Tibial nerve (tissue), 4 donors: Measurements from ENCODE around the gene RAB11B. TPM values are rescaled to one million over a fixed set of nuclear protein-coding genes. Genes with fewer than 3 reads are reported as not detected.

ENCODE experiments used
- small RNA-seq: library from RNA; depleted of rRNA; stranded (forward); fragments of <200 nt; gene quantifications from one replicate; pipeline ENCODE3, GENCODE V24; 2016
- total RNA-seq, 4 donors: library from RNA; depleted of rRNA; stranded (reverse); fragments of >200 nt; gene quantifications; one replicate each; pipeline ENCODE4 v1.1.0, GENCODE V29; 2016

RAB11B gene
- total RNA-seq, 4 donors from 2014 or later, result 35.6 to 147 (median 68.9) TPM

Small RNA genes lying within 50 kb of the gene (small RNA-seq; reads per million reads assigned to genes)
- not detected for gene MIR4999

Other genes with a start within 250 kb of the RAB11B start
- gene FBN3, start 240.8 kb upstream of the RAB11B start, total RNA-seq, result 1 to 10 TPM in 1 of 4 donors, under 1 TPM in 1, not detected in 2; 0.20 to 2.5 TPM
- gene CERS4, start 181.0 kb upstream of the RAB11B start, total RNA-seq, result 10 to 100 TPM; 56.9 to 73.5 (median 67.1) TPM
- gene CD320, start 82.0 kb upstream of the RAB11B start, total RNA-seq, result 100 to 1,000 TPM in 1 of 4 donors, 10 to 100 TPM in 3; 64.7 to 109 (median 83.9) TPM
- 10 to 100 TPM in 3 of 4 donors, 1 to 10 TPM in 1; 4.5 to 22.1 (median 16.0) TPM for gene NDUFA7, start 69.0 kb upstream of the RAB11B start, total RNA-seq
- 100 to 1,000 TPM; 398 to 559 (median 412) TPM for gene RPS28, start 68.9 kb upstream of the RAB11B start, total RNA-seq
- gene KANK3, start 47.1 kb upstream of the RAB11B start, total RNA-seq, result 10 to 100 TPM; 13.8 to 34.8 (median 20.1) TPM
- 100 to 1,000 TPM in 1 of 4 donors, 10 to 100 TPM in 3; 52.2 to 256 (median 75.6) TPM for gene ANGPTL4, start 26.2 kb upstream of the RAB11B start, total RNA-seq
- 100 to 1,000 TPM; 149 to 242 (median 184) TPM for gene MARCHF2, start 22.9 kb downstream of the RAB11B start, total RNA-seq
- 100 to 1,000 TPM; 139 to 251 (median 164) TPM for gene HNRNPM, start 54.6 kb downstream of the RAB11B start, total RNA-seq
- gene PRAM1, start 112.3 kb downstream of the RAB11B start, total RNA-seq, result 1 to 10 TPM; 1.3 to 3.6 (median 1.6) TPM
- gene ZNF414, start 123.8 kb downstream of the RAB11B start, total RNA-seq, result 10 to 100 TPM; 10.3 to 62.4 (median 21.2) TPM
- gene MYO1F, start 187.1 kb downstream of the RAB11B start, total RNA-seq, result 10 to 100 TPM; 20.3 to 61.5 (median 21.7) TPM
- gene ADAMTS10, start 220.4 kb downstream of the RAB11B start, total RNA-seq, result 100 to 1,000 TPM in 1 of 4 donors, 10 to 100 TPM in 3; 37.3 to 140 (median 66.6) TPM
- gene NFILZ, start 240.3 kb downstream of the RAB11B start, total RNA-seq, result not detected